GM21515 (cell line): ENCODE results near the gene PHF3.
A peak's percentile ranks its signal among the peaks of the same experiment; 100 is the strongest.

Experiments
- ATAC-seq: cut with Tn5 transposase; IDR thresholded peaks from one replicate; pipeline ENCODE4 v1.9.1; 2021; ENCODE audit not compliant: unreplicated experiment

Gene PHF3, protein sequence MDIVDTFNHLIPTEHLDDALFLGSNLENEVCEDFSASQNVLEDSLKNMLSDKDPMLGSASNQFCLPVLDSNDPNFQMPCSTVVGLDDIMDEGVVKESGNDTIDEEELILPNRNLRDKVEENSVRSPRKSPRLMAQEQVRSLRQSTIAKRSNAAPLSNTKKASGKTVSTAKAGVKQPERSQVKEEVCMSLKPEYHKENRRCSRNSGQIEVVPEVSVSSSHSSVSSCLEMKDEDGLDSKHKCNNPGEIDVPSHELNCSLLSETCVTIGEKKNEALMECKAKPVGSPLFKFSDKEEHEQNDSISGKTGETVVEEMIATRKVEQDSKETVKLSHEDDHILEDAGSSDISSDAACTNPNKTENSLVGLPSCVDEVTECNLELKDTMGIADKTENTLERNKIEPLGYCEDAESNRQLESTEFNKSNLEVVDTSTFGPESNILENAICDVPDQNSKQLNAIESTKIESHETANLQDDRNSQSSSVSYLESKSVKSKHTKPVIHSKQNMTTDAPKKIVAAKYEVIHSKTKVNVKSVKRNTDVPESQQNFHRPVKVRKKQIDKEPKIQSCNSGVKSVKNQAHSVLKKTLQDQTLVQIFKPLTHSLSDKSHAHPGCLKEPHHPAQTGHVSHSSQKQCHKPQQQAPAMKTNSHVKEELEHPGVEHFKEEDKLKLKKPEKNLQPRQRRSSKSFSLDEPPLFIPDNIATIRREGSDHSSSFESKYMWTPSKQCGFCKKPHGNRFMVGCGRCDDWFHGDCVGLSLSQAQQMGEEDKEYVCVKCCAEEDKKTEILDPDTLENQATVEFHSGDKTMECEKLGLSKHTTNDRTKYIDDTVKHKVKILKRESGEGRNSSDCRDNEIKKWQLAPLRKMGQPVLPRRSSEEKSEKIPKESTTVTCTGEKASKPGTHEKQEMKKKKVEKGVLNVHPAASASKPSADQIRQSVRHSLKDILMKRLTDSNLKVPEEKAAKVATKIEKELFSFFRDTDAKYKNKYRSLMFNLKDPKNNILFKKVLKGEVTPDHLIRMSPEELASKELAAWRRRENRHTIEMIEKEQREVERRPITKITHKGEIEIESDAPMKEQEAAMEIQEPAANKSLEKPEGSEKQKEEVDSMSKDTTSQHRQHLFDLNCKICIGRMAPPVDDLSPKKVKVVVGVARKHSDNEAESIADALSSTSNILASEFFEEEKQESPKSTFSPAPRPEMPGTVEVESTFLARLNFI (N-terminal part only)

GRCh38 chr6:63635588-63636517, at the start of gene PHF3:
Gene PHF3 (plus strand): TSS chr6:63635802. CDS start chr6:63646552, 10,750 bp downstream.
- peak; percentile 87 for ATAC-seq

GRCh38 chr6:63589952-63590411, 45.6 kb upstream of the PHF3 start:
- no peak for ATAC-seq

DNA sequence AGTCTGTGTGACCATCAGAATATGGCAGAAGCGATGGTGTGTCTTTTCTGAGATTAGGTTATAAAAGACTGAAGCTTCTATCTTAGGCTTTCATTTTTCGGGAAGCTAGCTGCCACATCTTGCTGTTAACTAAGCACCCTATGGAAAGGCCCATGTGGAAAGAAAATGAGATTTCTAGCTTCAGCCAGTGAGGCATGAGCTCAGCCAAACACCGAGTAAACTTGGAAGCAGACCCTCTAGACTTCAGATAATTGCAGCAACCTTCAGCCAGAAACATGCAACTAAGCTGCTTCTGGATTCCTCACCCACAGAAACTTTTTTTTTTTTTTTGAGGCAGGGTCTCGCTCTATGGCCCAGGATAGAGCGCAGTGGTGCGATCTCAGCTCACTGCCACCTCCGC, 42.7 kb upstream of the PHF3 start:
- no peak for ATAC-seq

DNA sequence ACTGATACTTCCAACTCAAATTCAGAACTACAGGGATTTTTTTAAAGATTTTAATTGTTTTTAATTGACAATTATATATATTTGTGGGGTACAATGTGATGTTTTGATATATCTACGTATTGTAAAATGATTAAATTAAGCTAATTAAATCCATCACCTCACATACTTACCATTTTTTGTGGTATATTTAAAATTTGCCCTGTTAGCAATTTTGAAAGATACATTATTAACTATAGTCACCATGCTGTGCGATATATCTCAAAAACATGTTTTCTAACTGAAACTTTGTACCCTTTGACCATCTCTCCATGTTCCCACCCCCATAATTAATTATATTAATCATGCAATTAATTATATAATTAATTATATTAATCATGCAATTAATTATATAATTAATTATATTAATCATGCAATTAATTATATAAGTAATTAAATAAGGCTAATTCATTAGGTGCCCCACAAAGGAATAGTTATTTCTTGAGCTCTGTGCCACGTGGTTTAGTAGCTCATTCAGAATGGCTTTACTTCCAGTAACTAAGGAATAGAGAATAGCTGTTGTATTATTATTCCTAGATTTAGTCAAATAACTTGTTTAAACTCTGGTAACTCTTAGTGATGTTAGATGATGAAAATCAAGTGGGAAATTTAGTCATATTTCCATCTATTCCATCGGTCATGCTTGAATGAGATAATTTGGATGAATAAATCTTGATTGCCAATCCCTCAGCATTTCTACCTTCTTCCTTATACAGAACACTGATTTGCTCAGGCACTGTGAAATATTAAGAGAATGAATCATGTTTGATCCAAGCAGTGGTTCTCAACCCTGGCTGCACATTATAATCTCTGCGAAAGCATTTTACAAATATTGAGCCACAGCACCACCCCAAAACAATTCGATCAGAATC, 38.2 kb upstream of the PHF3 start:
- ATAC-seq = no peak

DNA sequence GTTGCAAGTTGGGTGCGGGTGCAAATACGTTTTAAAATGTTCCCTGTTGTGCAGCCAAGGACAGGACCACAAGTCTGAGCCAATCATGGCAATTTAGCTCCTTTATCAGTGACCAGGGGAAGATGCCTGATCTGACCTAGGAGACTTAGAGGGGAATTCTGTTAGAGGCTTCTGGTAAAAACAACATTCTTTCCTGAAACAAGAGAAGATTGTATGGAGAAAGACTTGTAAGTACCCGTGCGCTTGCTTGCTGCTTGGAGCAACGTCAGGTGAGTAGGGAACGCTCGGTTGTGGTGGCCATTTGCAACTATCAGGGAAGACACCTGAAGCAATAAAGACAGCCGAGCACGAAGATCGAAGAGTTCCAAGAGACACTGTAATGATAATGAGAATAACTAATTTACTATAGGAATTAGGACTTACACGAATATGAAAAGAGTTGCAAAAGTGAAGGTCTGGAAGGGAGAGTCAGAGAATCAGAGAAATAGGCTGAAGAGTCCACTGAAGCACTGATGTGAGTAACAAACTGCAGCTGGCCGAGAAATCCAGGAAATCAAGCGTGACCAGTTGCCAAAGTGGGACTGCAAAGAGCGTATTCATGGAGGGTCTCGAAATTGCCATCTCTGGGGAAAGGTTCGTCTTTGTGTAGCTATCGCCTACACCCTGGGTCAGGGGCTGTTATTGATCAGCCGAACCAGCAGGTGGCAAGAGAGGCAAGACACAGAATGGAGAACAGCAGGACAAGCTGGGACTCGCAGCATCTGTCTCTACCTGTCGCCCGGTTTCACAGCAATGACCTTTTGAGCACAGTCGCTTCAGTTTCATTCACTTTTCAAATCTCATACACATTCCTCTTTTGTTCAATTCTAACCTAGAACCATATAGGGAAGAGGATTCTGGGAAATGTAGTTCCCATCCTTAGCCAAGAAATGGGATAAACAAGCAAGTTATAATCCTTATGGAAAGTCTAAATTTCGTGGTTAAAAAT, 37.3 kb upstream of the PHF3 start:
- ATAC-seq = peak; percentile 99

DNA sequence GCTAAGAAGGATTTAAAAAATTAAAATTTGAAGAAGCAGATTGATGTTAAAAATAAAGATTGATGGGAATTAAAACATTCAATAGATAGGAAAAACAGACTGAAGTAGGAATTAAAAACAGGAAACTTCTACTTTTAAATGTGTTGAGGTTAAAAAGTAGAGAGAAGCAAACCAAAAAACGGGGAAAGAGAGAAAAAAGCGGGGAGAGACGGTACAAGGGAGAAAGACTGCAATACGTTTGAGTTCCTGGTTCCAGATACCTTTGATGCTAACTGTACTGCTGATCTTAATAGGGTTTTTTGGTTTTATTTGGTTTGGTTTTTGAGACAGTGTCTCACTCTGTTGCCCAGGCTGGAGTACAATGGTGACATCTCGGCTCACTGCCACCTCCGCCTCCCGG, 36.4 kb upstream of the PHF3 start:
- ATAC-seq = no peak

GRCh38 chr6:63600136-63600535, 35.5 kb upstream of the PHF3 start:
- ATAC-seq = no peak

GRCh38 chr6:63609231-63609630, 26.4 kb upstream of the PHF3 start:
- ATAC-seq = no peak

GRCh38 chr6:63610944-63611343, 24.7 kb upstream of the PHF3 start:
- no peak for ATAC-seq

DNA sequence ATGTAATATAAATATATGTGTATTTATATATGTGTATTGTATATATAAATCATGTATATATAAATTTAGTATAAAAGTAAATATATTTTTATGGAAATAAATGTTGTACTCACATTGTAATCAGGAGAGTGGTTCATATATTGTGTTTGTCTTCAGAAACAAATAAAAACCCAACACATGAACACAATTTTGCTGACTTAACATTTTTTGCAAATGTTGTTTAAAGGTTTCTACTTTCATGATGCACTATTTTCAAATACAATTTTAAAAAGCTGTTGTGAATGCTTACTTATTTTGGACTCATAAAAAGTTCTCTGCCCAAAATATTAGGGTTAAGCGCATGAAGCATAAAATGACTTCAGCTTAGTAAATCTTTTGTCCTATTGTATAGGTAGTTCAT, 24.0 kb upstream of the PHF3 start:
- no peak for ATAC-seq

DNA sequence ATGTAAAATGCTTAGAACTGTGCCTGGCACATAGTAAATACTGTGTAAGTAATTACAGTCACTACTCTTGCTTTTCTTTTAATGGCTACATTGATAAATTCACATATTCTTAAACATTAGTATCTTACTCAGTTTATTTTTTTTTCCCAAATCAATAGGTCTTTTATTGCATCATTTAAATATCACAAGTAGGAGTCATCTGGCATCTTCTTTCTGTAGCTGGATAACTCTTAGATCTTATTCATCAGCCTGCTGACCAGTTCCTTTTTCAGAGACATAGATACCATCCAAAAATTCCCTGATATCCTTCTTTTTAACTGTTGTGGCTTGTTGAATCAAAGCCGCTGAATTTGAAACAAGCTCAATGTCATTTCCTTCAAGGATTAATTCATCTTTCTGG, 20.0 kb upstream of the PHF3 start:
- ATAC-seq = no peak

DNA sequence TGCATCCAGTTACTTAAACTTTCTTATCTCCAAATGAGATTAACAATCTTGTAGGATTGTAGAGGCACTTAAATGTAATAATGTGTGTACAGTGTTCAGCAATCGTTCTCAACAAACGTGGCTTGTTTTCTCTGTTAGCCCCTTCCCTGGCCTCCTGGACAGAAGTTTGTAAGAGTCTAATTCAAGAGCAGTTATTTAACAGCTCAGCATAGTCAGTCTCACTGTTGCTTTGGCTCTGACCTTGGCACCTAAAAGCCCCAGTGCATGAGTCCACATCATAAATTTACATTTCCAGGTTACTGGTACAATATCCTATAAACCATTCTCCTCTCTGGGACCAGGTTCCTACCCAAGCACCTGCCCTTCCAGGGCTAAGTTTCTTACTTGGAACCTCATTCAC, 11.5 kb upstream of the PHF3 start:
- no peak for ATAC-seq

GRCh38 chr6:63630466-63630865, 5.1 kb upstream of the PHF3 start:
- no peak for ATAC-seq

DNA sequence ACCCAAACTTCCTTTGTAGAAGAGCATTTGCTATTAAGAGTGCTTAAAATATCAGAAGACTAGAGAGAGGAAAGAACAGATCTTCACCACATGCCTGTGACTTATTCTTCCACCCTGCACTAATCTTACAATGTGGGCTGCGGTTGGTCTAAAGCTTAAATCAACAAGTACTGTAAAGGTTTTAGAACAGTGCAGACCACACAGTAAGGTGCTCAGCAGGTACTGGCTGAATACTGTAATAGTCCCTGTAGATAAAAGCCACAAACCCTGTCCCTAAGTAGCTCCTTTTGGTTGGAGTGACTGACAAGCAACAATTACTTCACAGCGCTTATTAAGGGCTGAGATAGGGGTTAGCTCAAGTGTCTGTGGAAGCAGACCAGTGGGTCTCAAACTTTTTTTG, 972 bp upstream of the PHF3 start:
- no peak for ATAC-seq

GRCh38 chr6:63635215-63635587, 401 bp upstream of the PHF3 start:
- ATAC-seq = peak; percentile 28

GRCh38 chr6:63636518-63637021, 968 bp downstream of the PHF3 start:
- ATAC-seq = peak; percentile 15

GRCh38 chr6:63637865-63638445, 2.4 kb downstream of the PHF3 start:
- ATAC-seq = no peak
